Limb (tissue), 2 donors: Measurements from ENCODE around the gene IRS2.
"Not testable (repeated sequence)": the region's sequence is repeated elsewhere in the genome, so short reads cannot be mapped to it uniquely, and the experiment has no call there.

Experiments used
- DNase-seq, 2 donors: peaks; one replicate each; pipeline ENCODE4 v3.0.0-alpha.2; 2016; ENCODE audit errors: extremely low spot score in 2 of 2

The IRS2 gene

DNA sequence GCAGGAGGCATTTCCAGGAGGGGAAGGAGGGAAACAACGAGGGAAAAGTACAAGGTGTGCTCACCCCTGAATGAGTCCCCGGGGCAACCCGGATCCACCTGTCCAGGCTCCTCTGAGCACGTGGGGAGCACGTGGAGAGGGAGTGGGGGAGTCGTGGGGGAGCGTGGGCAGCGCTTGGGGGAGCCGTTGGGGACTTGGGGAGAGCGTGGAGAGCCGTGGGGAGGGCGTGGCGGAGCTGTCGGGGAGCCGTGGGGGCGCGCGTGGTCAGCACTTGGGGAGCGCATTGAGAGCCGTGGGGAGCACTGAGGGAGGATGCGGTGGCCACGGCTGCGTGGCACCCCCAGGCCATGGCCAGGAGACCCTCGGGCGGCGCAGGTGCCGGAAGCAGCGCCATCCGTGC is 52.8 kb downstream of the IRS2 start:
- DNase-seq = no peak

DNA sequence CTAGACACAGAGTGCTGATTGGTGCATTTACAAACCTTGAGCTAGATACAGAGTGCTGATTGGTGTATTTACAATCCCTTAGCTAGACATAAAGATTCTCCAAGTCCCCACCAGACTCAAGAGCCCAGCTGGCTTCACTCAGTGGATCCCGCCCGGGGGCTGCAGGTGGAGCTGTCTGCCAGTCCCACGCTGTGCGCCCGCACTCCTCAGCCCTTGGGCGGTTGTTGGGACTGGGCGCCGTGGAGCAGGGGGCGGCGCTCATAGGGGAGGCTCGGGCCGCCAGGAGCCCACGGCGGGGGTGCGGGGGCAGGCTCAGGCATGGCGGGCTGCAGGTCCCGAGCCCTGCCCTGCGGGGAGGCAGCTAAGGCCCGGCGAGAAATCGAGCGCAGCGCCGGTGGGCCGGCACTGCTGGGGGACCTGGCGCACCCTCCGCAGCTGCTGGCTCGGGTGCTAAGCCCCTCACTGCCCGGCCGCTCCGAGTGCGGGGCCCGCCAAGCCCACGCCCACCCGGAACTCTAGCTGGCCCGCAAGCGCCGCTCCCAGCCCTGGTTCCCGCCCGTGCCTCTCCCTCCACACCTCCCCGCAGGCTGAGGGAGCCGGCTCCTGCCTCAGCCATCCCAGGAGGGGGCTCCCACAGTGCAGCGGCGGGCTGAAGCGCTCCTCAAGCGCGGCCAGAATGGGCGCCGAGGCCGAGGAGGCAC is 53.8 kb downstream of the IRS2 start:
- DNase-seq = not testable (repeated sequence)

DNA sequence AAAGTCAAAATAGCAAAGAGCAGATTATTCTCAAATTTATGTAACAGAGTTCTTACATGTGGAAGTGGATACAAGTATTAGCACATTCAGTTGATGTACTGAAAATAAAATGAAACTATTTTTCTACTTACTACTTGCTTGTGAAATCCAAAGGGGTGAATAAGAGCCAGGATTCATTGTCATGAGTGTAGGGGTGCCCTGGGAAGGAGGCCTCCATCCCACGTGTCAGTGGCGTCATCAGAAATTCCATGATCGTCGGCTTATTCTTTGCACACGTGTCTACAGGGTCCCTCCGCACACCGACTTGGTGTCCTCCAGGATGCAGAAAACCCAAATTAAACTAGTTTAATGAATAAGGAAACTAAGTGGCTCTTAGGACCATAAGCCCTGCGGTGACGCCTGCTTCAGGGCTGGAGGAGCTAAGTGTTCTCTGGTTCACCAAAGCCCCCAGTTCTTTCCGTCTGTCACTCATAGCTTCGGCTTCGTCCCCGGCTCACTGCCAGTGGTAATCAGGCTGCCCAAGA is 55.5 kb downstream of the IRS2 start:
- DNase-seq = no peak

GRCh38 chr13:109728791-109729731 is 57.3 kb downstream of the IRS2 start:
- DNase-seq = no peak

DNA sequence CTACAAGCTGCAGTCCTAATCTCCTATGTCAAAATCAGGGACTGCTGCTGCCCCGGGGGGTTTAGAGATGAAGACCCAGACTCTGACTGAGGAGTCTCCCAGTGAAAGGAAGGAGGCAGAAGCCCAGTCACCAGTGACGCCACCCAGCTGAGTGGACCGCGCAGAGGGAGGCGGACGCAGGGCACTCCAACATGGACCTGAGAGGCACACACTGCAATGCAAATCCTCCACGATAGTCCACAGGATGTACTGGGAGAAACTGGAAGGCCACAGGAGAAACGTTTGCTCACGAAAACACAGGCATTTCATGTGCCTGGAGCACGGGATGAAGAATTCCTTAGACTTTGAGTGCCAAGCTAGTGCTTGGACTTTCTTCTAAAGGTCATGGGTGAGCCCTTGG is 58.3 kb downstream of the IRS2 start:
- no peak for DNase-seq

DNA sequence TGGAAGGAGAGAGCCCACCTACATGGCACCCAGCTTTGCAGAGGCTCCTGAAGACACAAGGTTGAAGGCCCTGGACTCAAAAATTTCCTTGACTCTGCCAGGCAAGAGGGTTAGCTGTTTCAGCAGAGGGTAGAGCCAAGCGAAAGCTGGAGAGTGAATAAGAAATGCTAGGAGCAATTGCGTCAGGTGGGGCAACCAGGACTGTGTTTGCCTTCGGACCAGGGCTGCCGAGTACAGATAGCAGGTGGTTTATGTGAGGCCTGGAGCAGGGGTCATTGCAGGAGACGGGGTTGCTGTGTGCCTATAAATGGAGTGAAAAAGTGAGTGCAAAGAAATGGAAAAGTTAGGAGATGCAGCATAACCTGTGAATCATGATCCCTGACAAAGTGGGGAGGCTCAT is 59.1 kb downstream of the IRS2 start:
- no peak for DNase-seq

GRCh38 chr13:109725995-109726637 is 60.3 kb downstream of the IRS2 start:
- no peak for DNase-seq

- DNase-seq = no peak
Observed at GRCh38 chr13:109725297-109725696, 61.1 kb downstream of the IRS2 start.

GRCh38 chr13:109724603-109725002 is 61.8 kb downstream of the IRS2 start:
- no peak for DNase-seq

DNA sequence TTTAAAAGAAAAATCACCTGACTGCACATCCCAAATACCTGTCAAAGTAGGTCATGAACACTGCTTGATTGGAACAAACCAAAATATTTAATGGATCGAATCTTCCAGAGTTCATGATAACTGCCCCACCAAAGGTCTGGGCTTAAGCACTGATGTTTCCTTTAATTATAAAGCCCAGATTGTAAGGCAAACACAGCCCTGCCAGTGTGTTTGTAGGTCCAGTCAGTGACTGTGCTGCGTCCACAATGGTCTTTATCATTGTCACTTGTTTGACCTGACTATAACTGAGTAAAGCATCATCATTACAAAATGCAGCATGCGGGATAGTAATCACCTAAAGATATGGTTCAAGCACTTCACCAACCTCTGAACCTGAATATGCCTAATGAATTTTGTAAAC is 63.3 kb downstream of the IRS2 start:
- no peak for DNase-seq

DNA sequence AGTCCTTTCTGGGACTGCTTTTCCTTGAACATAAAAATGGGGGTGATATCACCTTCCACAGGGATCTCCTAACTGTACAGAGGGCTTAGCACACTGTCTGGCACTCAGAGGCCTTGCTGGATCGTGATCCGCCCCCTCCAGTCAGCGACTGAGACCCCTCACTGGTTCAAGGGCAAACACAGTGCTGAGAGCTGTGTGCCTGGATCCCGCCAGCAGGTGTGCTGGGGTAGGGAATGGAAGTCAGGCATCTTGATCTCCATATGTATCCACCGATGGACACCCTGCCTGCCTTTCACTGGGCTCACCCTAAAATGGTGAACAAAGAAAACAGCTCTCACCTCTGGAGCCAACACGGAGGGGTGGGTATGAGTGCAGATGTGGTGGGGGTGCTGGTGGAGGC is 64.3 kb downstream of the IRS2 start:
- DNase-seq = no peak

DNA sequence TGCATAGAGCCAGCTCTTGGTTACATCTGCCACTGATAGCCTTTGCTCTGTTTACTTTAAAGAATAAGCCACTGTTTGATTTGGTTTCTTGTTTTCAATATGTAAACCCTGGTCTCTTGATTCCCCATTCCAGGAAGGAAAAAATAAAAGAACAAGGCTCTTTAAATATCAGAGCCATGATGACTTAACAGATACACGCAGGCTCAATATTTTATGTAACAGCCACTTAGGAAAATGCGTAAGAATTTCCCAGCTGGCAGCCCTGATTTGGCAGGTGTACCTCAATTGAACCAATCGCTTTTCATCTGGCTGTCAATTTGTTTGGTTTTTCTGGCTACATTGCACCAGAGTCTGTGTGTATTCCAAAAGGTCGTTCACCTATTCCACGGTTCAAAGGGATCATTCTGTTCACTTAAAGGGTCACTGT is 65.6 kb downstream of the IRS2 start:
- no peak for DNase-seq

DNA sequence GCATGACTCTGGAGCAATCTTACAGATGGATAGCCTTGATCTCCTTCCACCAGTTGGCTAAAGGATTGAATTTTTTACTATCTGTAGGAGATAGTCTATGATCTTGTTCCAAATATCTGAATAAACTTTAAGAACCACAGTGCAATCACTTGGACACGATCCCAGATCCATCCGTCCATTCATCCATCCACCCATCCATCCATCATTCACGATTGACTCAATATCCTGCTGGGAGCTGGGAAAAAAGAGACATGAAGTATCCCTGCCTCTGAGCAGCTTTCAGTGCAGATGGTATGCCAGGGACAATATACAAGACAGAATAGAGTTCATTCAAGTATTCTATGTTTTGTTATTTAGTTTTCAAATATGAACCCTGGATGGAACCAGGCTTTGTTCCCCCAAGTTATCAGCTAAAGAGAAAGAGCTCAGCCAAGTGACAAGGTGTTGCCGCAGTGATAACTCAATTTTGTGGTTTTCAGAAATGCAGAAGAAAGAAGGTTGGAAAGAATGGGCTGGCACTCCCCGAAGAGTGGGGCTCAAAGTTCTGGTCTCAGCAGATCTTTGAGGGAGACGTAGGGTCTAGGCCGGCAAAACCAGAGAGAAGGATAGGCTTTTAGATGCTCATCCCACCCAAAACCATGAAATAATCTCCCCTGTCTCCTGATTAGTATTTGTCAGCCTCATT is 66.3 kb downstream of the IRS2 start:
- no peak for DNase-seq

DNA sequence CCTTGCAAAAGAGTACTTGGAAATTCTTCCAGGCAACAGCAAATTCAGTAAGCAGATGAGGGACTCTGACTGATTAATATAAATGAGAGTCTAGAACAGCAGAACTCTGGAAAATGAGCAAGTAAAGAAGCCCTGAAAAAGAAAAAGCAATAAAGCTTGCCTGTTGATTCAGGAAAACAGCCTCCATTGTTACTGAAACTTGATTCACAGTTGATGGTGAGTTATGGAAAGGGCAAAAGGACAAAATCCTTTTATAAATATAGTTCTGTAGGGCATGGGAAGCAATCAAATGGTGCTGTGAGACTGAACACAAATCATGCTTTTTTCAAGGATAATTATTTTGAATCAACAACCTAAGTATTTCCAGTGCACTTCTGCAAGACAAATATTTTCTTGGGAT is 67.7 kb downstream of the IRS2 start:
- DNase-seq = no peak

GRCh38 chr13:109717686-109718085 is 68.7 kb downstream of the IRS2 start:
- DNase-seq = no peak

GRCh38 chr13:109715902-109716301 is 70.5 kb downstream of the IRS2 start:
- no peak for DNase-seq

- no peak for DNase-seq
Observed at GRCh38 chr13:109713681-109714080, 72.7 kb downstream of the IRS2 start.

- no peak for DNase-seq
Observed at GRCh38 chr13:109712124-109712722, 74.2 kb downstream of the IRS2 start.

- no peak for DNase-seq
Observed at GRCh38 chr13:109707742-109708617, 78.4 kb downstream of the IRS2 start.
